H1 (cell line): ENCODE measurements around the gene SLC2A13. TPM values are rescaled to one million over a fixed set of nuclear protein-coding genes. Genes with fewer than 3 reads are reported as not detected.

Experiments
- BRCA1 ChIP-seq: IDR thresholded peaks from 2 replicates; pipeline ENCODE4 v1.6.1; 2012; ENCODE audit warnings: low read depth, low read length, improper control_type of control experiment
- CEBPB ChIP-seq: IDR thresholded peaks from 2 replicates; pipeline ENCODE4 v1.6.1; 2012; ENCODE audit warnings: low read depth, low read length
- CHD7 ChIP-seq: fragments of 300-600 bp; sonication (generic); IDR thresholded peaks from 2 replicates; pipeline ENCODE4 v1.7.1; 2012; ENCODE audit warnings: low read length, moderate library complexity, mild to moderate bottlenecking, inconsistent platforms; ENCODE audit not compliant: insufficient replicate concordance
- EP300 ChIP-seq, 2 experiments: IDR thresholded peaks; 1 replicate in 1 of 2; 2 replicates in 1 of 2; pipeline ENCODE4 v1.6.1; 2011 to 2012; ENCODE audit warnings: low read depth in 2 of 2, low read length in 2 of 2, mild to moderate bottlenecking in 2 of 2, borderline replicate concordance in 1 of 2, inconsistent platforms in 1 of 2, moderate library complexity in 1 of 2
- NANOG ChIP-seq: IDR thresholded peaks from 2 replicates; pipeline ENCODE4 v1.6.1; 2011; ENCODE audit warnings: low read length, low read depth, mild to moderate bottlenecking, inconsistent platforms; ENCODE audit not compliant: insufficient read depth, poor library complexity, severe bottlenecking
- NRF1 ChIP-seq: IDR thresholded peaks from 2 replicates; pipeline ENCODE4 v1.6.1; 2011; ENCODE audit warnings: mild to moderate bottlenecking, low read depth, low read length, improper control_type of control experiment
- SIN3A ChIP-seq, 2 experiments: IDR thresholded peaks in 1 of 2; conservative IDR thresholded peaks in 1 of 2; 2 replicates each; pipeline ENCODE4 v1.6.1; 2011 to 2012; ENCODE audit warnings: low read length in 2 of 2, improper control_type of control experiment in 1 of 2, low read depth in 1 of 2, mild to moderate bottlenecking in 1 of 2
- SP2 ChIP-seq: IDR thresholded peaks from 2 replicates; pipeline ENCODE4 v1.6.1; 2012; ENCODE audit warnings: mild to moderate bottlenecking, low read length, inconsistent platforms
- ZNF274 ChIP-seq: IDR thresholded peaks from 2 replicates; pipeline ENCODE4 v1.7.0; 2012; ENCODE audit warnings: low read length, borderline replicate concordance; ENCODE audit errors: extremely low read depth
- polyA plus RNA-seq, 7 experiments: library from polyadenylated mRNA; depleted of rRNA in 3 of 7; stranded (reverse) in 5 of 7; unstranded in 2 of 7; fragments of >200 nt in 5 of 7; fragments of 200-250 nt in 2 of 7; gene quantifications; 1 replicate in 5 of 7; 2 replicates in 1 of 7; 4 replicates in 1 of 7; pipeline versions ENCODE4 v1.2.1 to v1.2.3, GENCODE V29; 2011 to 2013; ENCODE audit warnings: missing spikeins in 2 of 7, mixed read lengths in 2 of 7
- total RNA-seq: library from RNA; stranded (reverse); fragmentation: NEBNext Ultra II Directional; extraction: Animal tissue kit (Norgen Biotek cat#: 25700); gene quantifications from 2 replicates; pipeline ENCODE4 v1.2.1, GENCODE V29; 2021

SLC2A13 gene
- total and polyA plus RNA-seq, 2 of the 8 experiments (the other 6 are each of a cell fraction or from before 2014, with no cell fraction given) = 2.8 to 9.6 TPM

GRCh38 chr12:39713552-39713951, 392.3 kb downstream of the SLC2A13 start (continued):
- no peak for TF ChIP-seq CHD7
- no peak for TF ChIP-seq NRF1
- no peak for TF ChIP-seq SIN3A (conservative IDR thresholded peaks at IDR 0.05 in 1 of 2, IDR thresholded peaks at IDR 0.05 in 1 of 2; ENCODE audit: low read depth in 1 of 2, low read length in 2 of 2)
- no peak for TF ChIP-seq ZNF274
- TF ChIP-seq CEBPB = no peak
- TF ChIP-seq BRCA1 = no peak
- TF ChIP-seq SP2 = no peak
- TF ChIP-seq EP300 (IDR thresholded peaks at IDR 0.05; ENCODE audit: borderline replicate concordance in 1 of 2, low read depth in 2 of 2, low read length in 2 of 2) = no peak
- no peak for TF ChIP-seq NANOG
- TF ChIP-seq, all 59 proteins: peak for 0
